KOPT-K1 (cell line): Measurements from ENCODE around the gene CA5A.

Experiments
- H3K27ac ChIP-seq: fragments of 200-600 bp; sonication (generic); 2 replicates; pipeline ENCODE4 v1.5.1; 2016; ENCODE audit warnings: antibody characterized with exemption, mild to moderate bottlenecking, low read depth, low read length; ENCODE audit not compliant: poor library complexity, severe bottlenecking
- H3K36me3 ChIP-seq: fragments of 200-600 bp; sonication (generic); 2 replicates; pipeline ENCODE4 v1.5.1; 2017; ENCODE audit warnings: antibody characterized with exemption, mild to moderate bottlenecking, low read length, moderate library complexity; ENCODE audit not compliant: insufficient read depth
- H3K9me3 ChIP-seq: fragments of 200-600 bp; sonication (generic); 2 replicates; pipeline ENCODE4 v1.5.1; 2017; ENCODE audit warnings: antibody characterized with exemption, low read length, mild to moderate bottlenecking; ENCODE audit not compliant: insufficient read depth, poor library complexity, severe bottlenecking

The CA5A gene

DNA sequence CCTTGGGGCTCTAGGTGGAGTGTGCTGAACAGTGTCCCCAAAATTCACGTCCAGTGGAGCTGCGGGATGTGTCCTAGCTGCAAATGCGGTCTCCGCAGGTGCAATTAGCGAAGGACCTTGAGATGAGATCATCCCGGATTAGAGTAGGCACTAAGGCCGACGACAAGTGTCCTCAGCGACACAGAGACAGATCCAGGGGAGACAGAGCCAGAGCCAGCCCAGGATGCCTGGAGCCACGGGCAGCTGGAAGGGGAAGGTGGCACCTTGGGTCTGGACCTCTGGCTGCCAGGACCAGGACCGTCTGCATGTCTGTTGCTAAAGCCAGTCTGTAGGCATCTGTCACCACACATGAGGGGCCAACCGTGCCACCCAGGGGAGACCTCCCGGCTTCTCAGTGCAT lies 91.5 kb downstream of the CA5A start:
- Histone ChIP-seq H3K27ac (no peak overlapping the region), H3K9me3 (no peaks in the 10 kb centered on the region), H3K36me3 (peaks cover 96% of the 10 kb centered on the region)

DNA sequence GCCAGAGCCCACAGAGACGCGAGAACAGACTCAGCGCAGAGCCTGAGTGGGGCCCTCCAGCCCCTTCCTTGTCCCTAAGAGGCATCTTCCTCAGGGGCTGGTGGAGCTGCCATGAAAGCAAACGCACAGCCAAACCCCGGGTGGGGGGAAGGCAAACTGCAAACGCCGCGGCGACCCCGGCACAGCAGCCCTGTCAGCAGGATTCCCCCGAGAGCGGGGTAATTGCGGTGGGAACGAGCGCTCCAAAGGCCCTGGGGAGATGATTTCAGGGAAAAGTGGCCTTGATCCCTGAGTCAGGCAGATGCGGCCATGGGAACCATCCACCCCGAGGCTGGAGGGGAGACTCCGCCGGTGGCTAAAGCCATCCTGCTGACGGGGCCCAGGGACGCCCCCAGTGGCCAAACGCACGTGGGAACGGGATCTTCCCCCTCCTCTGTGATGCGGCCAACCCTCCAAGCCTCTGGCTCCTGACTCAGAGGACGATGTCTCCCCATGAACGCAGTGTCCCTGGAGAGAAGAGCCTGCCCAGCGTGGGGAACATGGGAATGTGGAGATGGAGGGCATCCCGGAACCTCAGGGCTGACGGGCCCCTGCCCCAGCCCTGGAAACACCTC lies 92.1 kb downstream of the CA5A start:
- Histone ChIP-seq H3K27ac (no peak overlapping the region), H3K9me3 (no peaks in the 10 kb centered on the region), H3K36me3 (peaks cover 96% of the 10 kb centered on the region)

GRCh38 chr16:87843678-87844105 lies 92.6 kb downstream of the CA5A start:
- Histone ChIP-seq H3K27ac (no peak overlapping the region), H3K36me3 (peaks cover 96% of the 10 kb centered on the region), H3K9me3 (no peaks in the 10 kb centered on the region)

DNA sequence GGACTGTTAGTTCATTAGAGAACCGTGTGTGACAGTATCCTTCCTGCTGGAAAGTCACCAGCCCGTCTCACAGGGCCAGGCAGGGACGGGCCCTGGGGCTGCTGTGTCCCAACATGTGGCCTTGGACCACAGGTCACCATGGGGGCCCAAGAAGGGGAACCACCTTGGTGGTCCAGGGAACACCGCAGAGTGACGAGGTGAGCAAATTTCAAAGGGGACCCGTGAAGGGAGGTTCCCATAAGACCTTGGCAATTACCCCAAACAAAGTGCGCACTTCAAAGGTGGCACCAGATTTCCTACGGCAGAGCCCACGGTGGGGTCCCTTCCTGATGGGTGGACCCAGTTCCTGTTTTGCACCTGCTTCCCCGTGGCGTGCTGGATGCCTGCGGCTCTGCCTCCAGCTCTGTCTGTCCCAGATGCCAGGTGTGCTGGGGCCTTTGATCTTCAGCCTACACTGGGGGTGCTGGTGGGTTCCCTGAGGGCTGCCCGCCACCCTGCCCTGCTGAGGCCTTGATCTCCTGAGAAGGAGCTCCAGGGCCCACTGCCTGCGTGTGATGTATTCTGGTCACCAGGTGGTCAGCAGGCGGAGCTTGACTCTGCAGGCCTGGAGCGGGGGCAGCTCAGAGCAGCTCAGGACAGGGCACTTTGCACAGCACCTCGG lies 94.0 kb downstream of the CA5A start:
- H3K9me3 ChIP-seq, result no peaks in the 10 kb centered on the region
- H3K36me3 ChIP-seq, result peaks cover 96% of the 10 kb centered on the region
- H3K27ac ChIP-seq, result peak overlapping the region; percentile 43

- peaks cover 96% of the 10 kb centered on the region for H3K36me3 ChIP-seq
- peak overlapping the region; percentile 43 for H3K27ac ChIP-seq
- H3K9me3 ChIP-seq, result no peaks in the 10 kb centered on the region
These were observed 94.8 kb downstream of the CA5A start for GRCh38 chr16:87841340-87842208.

DNA sequence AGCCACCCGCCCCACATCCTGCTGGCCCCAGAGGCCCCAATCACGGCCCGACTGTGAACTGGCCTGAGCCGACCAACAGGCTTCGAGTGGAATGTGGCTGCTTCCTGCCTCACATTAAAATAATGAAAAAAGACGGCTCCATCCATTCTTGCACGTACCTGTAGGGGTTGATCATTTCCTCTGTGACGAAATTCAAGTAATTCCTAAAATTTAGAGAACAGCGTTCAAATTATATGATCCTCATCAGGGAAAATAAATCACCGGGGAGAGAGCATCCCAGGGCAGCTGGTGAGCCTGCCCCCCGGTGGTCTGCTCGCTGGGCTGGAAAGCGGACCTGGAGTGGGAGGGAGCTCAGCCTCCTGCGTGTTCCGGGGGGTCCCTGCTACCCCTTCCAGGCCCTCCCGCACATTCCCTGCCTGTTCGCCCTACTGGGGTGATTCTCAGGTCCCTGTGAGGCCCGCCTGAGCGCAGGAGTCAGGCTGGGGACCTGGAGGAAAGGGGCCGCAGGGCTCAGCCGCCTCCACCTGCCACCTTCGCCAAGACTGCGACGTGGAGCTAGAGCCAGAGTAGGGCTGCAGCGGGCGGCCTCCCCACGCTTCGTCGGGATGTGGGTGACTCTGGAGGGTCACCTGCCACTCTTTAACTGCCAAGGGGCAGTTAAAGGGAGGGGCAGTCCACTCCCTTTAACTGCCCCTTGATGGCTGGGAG lies 95.9 kb downstream of the CA5A start:
- Histone ChIP-seq H3K9me3 (no peaks in the 10 kb centered on the region), H3K36me3 (peaks cover 96% of the 10 kb centered on the region), H3K27ac (no peak overlapping the region)

GRCh38 chr16:87839542-87840270 lies 96.6 kb downstream of the CA5A start:
- no peak overlapping the region for H3K27ac ChIP-seq
- no peaks in the 10 kb centered on the region for H3K9me3 ChIP-seq
- H3K36me3 ChIP-seq, result peaks cover 96% of the 10 kb centered on the region

DNA sequence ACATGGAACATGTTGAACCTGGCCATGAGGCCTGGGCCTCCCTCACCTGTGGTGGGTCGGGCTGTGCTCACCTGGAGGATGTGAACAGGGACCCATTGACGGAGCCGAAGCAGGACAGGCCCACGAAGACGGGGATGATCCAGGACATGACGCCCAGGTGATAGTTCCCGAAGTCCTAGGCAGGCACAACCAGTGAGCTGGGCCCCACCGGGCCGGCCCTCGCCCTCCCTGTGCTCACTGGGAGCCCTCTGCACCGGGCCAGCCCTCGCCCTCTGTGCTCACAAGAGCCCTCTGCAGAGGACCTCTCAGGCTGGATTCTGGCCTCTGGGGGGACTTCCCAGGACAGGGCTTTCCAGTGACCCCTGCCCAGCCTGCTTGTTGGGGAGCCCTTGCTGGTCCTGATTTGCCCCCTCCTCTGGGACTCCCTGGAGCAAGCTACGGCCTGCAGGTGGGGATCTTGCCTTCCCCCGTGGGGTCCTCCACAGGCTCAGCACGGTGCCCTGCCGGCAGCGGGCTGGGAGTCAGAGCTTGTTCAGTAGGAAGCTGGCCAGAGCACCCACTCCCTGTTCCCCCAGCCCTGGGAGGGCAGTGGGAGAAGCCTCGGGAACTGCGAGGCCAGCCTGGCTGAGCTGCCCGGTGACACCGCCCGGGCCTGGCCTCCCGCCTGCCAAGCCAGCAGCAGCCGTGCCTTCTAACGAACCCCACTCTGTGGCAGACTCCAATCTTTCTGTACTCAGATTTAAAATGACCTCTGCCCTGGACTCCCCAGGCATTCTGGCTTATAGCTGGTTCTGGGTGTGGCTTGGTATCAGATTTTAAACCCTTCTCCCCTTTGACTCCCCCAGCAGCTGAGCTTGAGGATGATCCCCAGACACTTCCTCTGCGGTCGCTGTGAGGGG lies 97.4 kb downstream of the CA5A start:
- Histone ChIP-seq H3K9me3 (no peaks in the 10 kb centered on the region), H3K36me3 (peaks cover 96% of the 10 kb centered on the region), H3K27ac (no peak overlapping the region)
